Stimulated activated CD4-positive, alpha-beta T cell treated with anti-CD3 and anti-CD28 coated beads, TNF-alpha, amount 100 ng/mL, for 4 hours (primary cell): ENCODE results near the gene TJP3.
A peak's percentile ranks its signal among the peaks of the same experiment; 100 is the strongest.

Source experiments
- DNase-seq, 3 experiments: peaks; one replicate each; pipeline ENCODE4 v3.0.0-alpha.2; 2020; ENCODE audit warnings: low read depth in 3 of 3

Gene TJP3

DNA sequence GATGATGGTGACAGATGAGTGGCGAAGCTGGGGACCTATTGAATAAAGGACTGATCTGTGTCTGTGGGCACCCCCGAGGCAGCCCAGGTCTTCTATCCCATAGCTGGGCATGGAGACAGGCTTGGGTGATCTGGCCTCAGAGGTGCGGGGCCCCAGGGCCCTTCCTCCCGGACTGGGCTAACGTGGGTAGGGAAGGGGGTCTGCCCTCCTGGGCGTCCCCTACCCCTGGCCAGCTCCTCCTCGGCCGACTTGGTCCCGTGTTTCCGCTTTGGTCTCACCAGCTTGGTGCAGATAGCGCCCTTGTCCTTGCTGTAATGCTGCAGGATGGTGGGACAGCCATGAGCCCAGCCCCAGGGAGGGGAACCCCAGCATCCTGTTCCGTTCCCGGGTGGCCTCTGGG lies 74.7 kb downstream of the TJP3 start:
- no peak for DNase-seq

DNA sequence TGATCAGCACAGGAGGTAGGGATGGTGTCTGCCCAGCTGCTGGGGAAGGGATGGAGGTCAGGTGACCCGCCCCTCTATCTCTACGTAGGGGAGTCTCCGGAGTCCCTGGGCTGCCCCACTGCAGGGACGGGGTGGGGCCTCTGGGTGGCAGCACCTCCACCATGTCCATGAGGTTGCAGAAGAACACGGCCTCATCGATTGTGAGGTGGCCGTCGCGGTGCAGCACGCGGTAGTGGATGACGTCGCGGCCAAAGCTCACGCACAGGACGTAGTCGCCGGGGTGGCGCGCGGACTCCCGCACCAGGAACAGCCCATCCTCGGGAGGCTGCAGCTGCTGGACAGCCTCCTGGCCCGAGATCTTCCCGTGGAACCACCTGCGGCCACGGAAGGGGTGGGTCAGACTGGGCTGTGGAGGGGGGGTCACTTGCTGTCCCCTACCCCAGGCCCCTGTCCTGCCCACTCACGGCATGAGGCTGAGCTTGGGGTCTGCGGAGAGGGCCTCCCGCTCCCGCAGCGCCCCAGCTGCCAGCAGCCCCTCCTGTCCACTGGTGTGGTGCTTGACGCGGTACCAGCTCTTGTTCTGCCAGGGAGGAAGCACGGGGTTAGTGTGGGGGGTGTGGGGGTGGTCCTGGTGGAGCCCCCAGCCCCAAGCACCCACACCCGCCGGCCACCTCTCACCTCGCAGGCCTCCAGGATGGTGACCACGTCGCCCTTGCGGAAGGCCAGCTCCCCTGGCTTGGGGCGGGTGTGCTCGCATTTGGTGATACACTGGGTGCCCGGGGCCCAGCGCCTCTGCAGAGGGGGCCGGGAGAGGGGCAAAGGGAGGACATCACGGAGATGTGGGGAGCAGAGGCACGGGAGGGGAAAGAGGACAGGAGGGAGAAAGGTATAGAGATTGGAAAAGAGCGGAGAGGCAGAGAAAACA lies 75.7 kb downstream of the TJP3 start:
- DNase-seq = peak in 1 of 3 experiments; percentile 17

DNA sequence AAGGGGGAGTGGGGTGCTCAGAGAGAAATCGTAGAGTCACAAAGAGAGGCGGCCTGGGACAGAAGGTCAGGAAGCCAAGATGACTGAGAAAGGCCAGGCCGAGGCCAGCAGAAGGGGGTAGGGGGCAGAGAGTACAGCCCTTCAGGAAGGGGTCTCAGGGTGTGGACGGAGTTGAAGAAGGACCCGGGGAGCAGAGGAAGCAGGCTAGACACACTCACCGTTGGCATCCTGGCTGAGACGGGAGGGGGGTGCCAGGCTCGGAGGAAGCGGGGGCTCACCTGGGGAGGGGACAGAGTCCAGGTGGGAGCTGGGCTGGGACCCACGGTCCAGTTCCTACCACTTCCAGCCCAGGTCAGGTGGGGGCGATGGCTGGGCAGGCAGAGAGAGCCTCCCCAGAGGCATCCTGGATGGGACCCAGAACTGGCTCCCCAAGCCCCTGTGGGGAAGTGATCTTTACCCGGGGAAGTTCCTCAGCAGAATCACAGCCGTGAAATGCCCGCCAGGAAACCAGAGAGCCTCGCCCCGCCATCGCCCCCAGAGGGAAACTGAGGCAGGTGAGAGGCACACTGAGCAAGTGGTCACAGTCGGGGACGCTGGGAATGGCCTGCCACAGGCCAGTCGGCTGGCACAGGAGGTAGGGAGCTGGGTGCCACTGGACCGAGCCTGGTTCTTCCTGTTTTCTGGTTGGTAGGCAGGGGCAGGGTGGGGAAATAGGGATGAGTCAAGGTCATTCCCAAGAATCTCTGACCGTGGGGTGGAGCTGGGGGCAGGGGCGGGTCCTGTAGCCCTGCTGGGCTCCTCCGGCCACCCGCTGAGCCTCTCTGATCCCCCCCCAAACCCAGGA lies 76.6 kb downstream of the TJP3 start:
- no peak for DNase-seq

DNA sequence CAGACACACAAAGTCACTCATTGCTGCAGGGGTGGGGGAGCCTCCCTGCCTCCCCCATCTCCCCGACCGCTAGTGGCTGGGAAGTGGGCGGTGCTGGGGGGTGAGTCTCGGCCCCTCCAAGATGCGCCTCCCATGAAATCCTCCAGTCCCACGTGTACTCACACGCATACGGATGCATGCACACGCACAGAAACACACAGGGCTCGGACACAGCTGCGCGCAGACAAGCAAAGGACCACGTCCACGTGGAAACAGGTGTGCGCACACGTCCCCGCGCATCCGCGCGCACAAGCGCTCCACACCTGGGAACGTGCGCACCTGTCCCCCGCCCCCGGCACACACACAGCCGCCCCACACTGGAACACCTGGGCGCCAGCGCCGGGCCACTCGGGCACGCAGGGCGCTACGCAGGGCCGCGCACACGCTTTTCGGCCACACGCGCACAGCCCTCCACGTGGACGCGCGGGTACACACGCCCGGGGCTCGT lies 77.3 kb downstream of the TJP3 start:
- peak in 2 of 3 experiments; percentile 34 to 41 for DNase-seq

DNA sequence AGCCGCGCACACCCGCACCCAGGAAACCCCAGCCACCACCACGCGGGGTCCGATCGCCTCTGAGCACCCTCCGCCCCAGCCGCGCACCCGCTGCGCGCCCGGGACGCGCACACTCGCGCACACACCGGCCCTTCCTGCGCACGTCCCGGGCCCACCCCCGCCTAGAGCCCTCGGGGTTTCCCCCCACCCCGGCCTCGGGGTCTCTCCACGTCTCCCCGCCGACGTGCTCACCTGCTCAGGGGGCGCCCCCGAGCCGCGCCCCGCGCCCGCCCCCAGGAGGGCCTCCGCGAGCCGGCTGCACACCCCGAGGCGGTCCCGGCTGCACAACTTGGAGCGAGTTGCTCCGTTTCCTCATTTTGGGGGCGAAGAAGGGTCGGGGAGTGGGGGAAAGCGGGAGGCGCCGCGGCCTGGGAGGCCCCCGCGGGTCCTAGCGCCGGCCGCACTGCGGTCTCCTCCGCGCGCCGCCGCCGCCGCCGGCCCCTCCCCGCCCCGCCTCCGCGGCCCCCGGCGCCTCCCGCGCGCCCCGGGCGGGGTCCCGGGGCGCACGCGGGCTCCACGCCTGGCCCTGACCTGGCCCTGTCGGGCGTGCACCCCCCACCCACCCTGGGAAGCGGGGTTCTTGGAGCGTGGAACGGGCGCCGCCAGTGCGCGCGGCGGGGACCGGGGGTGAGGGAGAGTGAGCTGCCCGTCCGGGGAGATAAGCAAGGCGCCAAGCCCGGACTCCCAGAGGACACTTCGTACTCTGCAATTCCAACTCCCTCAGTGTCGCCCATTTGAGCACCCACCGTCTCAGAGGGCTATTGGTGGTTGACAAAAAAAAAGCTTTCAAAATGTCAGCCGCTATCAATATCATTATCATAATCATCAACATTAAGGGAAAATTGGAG lies 78.0 kb downstream of the TJP3 start, which contains the start of gene MATK:
MATK (minus strand) TSS at position 444 of the 887 bp plus-strand sequence. CDS start 1,246 bp downstream, outside the sequence.
- peak in 2 of 3 experiments; percentile 27 to 32 for DNase-seq

DNA sequence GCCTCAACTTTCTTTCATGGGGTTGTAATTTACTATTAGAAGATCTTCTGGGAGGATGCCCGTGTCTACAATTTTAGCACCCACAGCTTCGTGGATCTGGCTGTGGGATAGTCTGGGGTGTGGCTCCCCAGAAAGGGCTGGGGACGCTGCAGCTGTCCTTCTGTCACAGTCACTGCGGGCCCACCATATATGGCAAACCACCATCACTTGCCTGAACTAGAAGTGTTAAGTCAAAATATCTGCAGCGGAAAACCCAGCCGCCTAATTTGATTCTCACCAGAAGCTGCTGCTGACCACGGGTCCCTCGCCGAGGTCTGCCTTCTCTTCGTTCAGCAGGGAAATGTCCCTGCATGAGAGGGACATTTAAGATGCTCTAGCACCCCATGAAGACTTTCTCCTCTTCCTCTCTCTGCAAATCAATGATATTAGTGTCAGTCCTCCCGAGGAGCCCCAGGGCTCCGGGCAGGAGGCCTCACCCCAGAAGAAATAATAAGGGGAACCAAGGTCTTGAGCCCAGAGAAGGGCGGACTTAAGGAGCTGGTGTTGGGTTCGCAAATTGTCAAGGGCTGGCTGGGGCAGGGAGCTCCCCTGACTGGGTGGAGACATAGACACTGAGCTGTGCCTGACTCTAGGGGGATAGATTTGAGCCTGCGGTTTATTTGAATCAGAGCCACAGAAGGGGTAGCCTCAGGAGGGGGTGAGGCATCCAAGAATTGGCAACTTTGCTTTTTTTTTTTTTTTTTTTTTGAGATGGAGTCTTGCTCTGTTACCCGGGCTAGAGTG lies 81.0 kb downstream of the TJP3 start:
- no peak for DNase-seq

DNA sequence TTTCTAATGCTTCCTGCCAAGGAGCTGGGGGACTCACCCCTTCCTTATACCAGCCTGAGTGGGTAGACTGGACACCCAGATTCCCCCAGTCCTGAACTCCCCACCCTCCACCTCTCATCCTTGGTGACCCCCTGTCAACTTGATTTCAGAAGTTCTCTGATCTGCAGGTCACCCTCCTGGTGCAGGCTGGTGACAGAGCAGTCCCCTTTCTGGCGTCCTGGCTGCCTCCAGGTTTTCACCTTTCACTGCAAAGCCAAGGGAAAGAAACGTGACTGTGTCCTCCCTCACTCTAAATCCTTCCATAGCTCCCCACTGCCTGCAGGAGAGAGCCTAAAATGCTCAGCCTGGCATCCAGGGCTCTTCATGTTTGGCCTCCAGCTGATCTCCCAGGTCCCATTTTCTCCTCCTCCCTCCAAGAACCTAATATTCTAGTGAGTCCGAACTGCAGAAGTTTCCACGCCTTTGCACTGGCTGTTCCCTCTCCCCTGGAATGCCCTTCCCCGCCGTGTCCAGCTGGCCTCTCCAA lies 82.1 kb downstream of the TJP3 start:
- no peak for DNase-seq

DNA sequence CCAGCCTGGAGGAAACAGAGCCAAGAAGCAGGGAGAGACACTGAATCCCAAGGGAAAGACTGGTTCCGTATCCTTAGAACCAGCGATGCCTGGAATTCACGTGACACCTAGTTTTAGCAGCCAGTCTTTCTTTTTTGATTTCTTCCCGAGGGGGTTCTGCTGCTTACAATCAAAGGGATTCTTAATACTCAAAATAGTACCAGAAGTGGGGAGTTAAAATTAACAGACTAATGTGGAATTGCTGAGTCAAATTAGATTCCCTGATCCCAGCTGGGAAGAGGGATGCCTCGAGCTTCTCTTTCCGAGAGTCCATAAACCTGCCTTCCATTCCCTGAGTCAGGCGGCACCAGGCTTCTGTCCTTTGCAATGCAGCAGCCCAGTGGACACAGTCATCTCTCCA lies 82.8 kb downstream of the TJP3 start:
- DNase-seq = no peak

DNA sequence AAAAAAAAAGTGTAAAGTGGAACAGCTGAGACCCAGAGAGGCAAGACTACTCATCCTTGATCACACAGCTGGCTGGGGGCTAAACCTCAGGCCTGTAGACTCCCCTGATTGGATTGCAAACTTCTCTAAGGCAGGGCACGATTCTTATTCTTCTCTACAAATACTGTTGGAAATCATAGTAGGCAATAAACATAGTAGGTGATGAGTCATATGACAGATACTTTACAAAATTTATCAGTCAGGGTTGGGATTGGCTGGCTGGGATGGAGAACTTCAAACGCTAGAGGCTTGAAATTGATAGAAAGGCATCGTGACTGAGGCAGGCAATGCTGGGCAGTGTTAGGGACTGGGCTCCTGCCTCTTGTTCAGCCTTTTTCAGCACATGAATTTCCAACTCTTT lies 83.9 kb downstream of the TJP3 start:
- no peak for DNase-seq

DNA sequence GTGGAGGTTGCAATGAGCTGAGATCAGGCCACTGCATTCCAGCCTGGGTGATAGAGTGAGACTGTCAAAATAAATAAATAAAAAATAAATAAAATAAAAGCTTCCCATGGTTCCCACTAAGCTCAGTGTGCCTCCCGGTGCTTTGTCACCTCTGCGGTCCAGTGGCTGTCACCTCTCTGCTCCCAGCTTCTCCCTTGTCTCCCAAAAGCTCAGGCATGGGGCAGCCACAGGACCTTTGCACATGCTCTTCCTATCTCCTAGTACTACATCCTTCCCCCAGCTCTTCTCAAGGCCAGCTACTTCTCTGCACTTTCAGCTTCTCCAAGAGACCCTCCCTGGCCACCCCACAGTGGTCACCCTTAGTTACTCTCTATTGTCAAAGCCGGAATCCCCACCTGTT lies 85.6 kb downstream of the TJP3 start:
- DNase-seq = no peak

DNA sequence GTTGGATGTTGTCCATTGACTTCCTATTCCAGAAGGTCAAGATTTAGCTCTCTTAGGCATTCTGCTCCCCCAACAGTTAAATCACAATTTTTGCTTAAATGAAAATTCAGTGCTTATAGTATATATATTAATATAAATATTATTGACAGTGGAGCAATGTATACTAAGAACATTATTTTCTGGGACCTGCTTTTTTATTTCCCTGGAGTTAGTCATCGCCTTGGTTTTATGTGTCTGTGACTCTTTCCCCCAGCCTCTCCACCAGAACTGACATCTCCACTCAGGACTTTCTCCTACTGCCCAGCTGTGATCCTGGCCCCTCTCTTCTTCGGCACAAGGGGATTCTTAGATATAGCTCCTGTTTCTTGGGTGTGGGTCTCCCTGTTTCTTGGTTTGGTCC lies 88.2 kb downstream of the TJP3 start:
- no peak for DNase-seq

DNA sequence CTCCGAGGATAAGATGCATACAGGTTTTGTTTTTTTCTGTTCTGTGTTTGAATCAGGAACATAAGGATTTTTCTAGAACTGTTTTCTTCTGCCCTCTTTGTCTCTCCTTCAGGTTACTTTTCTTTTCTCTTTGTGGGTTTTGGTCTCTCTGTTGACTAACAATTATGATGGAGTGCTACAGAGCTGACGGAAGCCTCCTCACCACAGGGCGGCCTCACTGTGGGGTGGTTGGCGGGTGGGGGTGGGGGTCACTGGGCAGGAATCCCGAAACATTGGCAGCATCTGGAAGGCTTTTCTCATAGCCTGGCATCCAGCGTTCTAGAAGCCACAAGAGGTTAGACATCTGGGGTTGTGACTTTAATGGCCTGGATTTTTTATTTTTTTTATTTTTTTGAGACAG lies 90.0 kb downstream of the TJP3 start:
- DNase-seq = no peak
